Stomach (tissue), 9 donors: Measurements from ENCODE around the gene DPYSL5. TPM values are rescaled to one million over a fixed set of nuclear protein-coding genes. Genes with fewer than 3 reads are reported as not detected.
A peak's percentile ranks its signal among the peaks of the same experiment; 100 is the strongest.

ENCODE experiments used
- DNase-seq, 2 donors: peaks; one replicate each; pipeline versions ENCODE4 v3.0.0 to v3.0.0-alpha.2; 2013 to 2019
- H3K27ac ChIP-seq, 5 donors: fragments of 200-600 bp in 4 of 5; sonication (generic) in 4 of 5; one replicate each; pipeline ENCODE4 v1.5.1; 2013 to 2019; ENCODE audit warnings: mild to moderate bottlenecking in 1 of 5, moderate library complexity in 1 of 5
- H3K27me3 ChIP-seq, 3 donors: fragments of 200-600 bp; sonication (generic); one replicate each; pipeline ENCODE4 v1.5.1; 2017 to 2019; ENCODE audit warnings: mixed run types in 1 of 3
- H3K36me3 ChIP-seq, 4 donors: fragments of 200-600 bp; sonication (generic); 1 replicate in 3 of 4; 2 replicates in 1 of 4; pipeline ENCODE4 v1.5.1; 2016 to 2019
- H3K4me1 ChIP-seq, 4 donors: fragments of 200-600 bp; sonication (generic); one replicate each; pipeline ENCODE4 v1.5.1; 2016 to 2019
- H3K4me3 ChIP-seq, 4 donors: fragments of 200-600 bp; sonication (generic) in 3 of 4; one replicate each; pipeline ENCODE4 v1.5.1; 2016 to 2019; ENCODE audit warnings: mild to moderate bottlenecking in 1 of 4
- H3K9me3 ChIP-seq, 4 donors: fragments of 200-600 bp; sonication (generic); one replicate each; pipeline ENCODE4 v1.5.1; 2016 to 2019
- EP300 ChIP-seq: sonication (generic); formaldehyde crosslinking; IDR thresholded peaks from one replicate; pipeline ENCODE4 v1.6.1; 2017; ENCODE audit warnings: antibody characterized with exemption
- POLR2A ChIP-seq, 4 donors: fragments of 450-650 bp; IDR thresholded peaks; one replicate each; pipeline ENCODE4 v1.6.1; 2016; ENCODE audit warnings: antibody characterized with exemption in 4 of 4, control low read depth in 2 of 4, mild to moderate bottlenecking in 1 of 4, moderate library complexity in 1 of 4
- POLR2AphosphoS5 ChIP-seq, 3 donors: sonication (generic); formaldehyde crosslinking; IDR thresholded peaks; one replicate each; pipeline ENCODE4 v1.6.1; 2016; ENCODE audit warnings: antibody characterized with exemption in 3 of 3
- WGBS, 5 donors: extraction: QIAGEN DNeasy Blood & Tissue Kit in 3 of 5; methylation state at CpG; one replicate each; pipeline versions ENCODE4 v1.1.5 to v1.1.7; 2013 to 2018; 5-methylcytosine and 5-hydroxymethylcytosine counted together
- intact Hi-C: fragments of 100-400 bp; cut with DNase I; formaldehyde crosslinking; loops from one replicate; pipeline ENCODE4 v1.15.1; 2023; ENCODE audit warnings: low total_unique reads
- polyA plus RNA-seq, 3 donors: library from polyadenylated mRNA; stranded (reverse); fragments of 200-250 nt; gene quantifications; one replicate each; pipeline ENCODE4 v1.2.3, GENCODE V29; 2013
- total RNA-seq, 5 donors: library from RNA; depleted of rRNA; stranded (reverse); fragments of >200 nt; gene quantifications; one replicate each; pipeline versions ENCODE4 v1.1.0 to v1.2.3, GENCODE V29; 2014 to 2016
- TF ChIP-seq, protein P1 (sequence below), 7 experiments: fragments of 450-650 bp in 4 of 7; fragments of 200-600 bp in 3 of 7; sonication (generic) in 3 of 7; IDR thresholded peaks; one replicate each; pipeline ENCODE4 v1.5.1; 2016 to 2019; ENCODE audit warnings: antibody characterized with exemption in 7 of 7, control low read depth in 2 of 7, mild to moderate bottlenecking in 1 of 7
- donor health status: healthy with polysubstance abuse.
- donor health status: Bipolar disorder and iron deficiency.
- donor health status: healthy.

DPYSL5 gene
- total and polyA plus RNA-seq, 8 donors: 0.06 to 0.55 TPM; not detected in 6

DNA sequence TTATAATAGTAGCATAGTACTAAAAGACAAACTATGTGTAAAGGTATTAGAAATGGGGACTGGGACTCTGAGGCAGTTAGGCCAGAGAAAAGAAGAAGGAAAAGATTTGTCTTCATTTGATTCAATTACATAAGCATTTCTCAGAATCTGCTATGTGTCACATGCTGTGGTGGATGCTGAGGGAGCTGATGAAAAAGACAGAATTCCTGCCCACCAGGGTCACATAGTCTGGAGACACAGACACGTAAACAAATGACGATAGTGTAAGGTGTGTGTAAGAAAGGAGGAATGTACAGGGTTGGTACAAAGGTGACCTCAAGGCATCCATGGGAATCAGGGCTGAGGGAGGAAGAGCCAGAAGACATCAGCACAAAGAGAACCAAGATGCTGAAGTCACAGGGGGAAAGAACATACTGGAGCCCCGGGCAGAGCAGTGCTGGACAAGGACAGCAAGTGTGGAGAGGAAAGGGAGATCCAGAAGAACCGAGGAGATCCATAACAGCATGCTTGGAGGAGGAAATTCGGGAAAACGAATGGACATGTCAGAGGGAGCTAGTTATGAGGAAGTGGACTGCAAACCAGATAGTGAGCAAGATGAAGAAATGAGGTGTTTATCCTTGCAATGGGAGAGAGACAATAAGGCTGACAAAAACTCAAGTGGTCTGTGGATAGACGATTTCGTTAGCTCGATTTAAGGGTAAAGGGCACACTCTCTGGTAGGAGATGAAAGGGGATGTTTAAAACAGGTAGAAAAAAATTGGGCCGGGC lies 121.3 kb downstream of the DPYSL5 start:
- 68 to 75% (median 71%) methylated on average over 10 of the region's 10 CpGs for WGBS, 5 donors
- no peak for DNase-seq
- no peaks in the 10 kb centered on the region for H3K27me3 ChIP-seq
- H3K4me3 ChIP-seq: no peak overlapping the region
- H3K36me3 ChIP-seq: no peaks in the 10 kb centered on the region
- H3K4me1 ChIP-seq: peaks cover 22 to 31% (median 27%) of the 10 kb centered on the region in 4 donors
- intact Hi-C loops: loop anchor here (5.0 kb wide), 1 partner anchor 48 kb away; no protein-coding TSS in a partner anchor
- no peak overlapping the region for H3K27ac ChIP-seq
- TF ChIP-seq, protein P1, sequence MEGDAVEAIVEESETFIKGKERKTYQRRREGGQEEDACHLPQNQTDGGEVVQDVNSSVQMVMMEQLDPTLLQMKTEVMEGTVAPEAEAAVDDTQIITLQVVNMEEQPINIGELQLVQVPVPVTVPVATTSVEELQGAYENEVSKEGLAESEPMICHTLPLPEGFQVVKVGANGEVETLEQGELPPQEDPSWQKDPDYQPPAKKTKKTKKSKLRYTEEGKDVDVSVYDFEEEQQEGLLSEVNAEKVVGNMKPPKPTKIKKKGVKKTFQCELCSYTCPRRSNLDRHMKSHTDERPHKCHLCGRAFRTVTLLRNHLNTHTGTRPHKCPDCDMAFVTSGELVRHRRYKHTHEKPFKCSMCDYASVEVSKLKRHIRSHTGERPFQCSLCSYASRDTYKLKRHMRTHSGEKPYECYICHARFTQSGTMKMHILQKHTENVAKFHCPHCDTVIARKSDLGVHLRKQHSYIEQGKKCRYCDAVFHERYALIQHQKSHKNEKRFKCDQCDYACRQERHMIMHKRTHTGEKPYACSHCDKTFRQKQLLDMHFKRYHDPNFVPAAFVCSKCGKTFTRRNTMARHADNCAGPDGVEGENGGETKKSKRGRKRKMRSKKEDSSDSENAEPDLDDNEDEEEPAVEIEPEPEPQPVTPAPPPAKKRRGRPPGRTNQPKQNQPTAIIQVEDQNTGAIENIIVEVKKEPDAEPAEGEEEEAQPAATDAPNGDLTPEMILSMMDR (IDR thresholded peaks at IDR 0.05): no peak
- TF ChIP-seq POLR2AphosphoS5 (IDR thresholded peaks at IDR 0.05) (no peak), POLR2A (IDR thresholded peaks at IDR 0.05) (no peak), EP300 (no peak)
- H3K9me3 ChIP-seq: no peaks in the 10 kb centered on the region

DNA sequence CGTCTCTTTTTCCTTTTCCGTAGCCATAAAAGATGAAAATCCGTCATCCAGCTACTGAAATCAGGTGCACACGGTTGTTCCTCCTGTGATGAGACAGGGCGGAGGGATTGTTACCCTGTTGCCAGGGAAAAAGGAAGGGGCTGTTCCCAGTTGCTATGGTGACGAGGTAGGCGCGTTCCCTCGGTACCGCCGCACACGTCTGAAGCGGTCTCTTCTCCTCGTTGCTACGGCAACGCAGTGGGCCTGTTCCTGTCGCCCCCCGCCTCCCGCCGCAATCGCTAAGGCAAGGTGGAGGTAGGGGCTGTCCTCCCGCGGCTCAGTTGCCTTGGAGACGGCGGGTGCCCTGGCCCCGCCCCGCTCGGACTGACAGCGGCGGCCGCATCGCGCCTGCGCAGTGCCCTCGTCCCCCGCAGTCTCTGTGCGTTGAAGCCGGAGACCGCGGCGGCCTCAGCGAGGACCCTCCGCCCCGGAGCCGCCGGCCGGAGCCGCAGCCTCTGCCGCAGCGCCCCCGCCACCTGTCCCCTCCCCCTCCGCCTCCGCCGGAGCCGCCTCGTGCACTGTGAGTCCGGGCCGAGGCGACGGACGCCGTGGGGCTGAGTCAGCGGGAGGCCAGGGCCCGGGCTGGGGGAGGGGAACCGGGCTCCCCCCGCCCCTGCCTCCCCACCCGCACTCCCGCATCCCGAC lies 122.5 kb downstream of the DPYSL5 start, which contains the start of gene MAPRE3:
TSS of gene MAPRE3 (plus strand) at position 394 of the 684 bp plus-strand sequence. CDS start 51,582 bp downstream, outside the sequence.
- 0 to 1% (median 1%) methylated on average over 27 to 69 of the region's 69 CpGs for WGBS, 5 donors
- Histone ChIP-seq H3K27ac (peak within 1 kb of the TSS; percentile 35 to 90 (median 75)), H3K4me3 (peak within 1 kb of the TSS; percentile 73 to 88 (median 78)), H3K36me3 (no peaks in the 10 kb centered on the region), H3K9me3 (no peaks in the 10 kb centered on the region), H3K4me1 (peaks cover 22 to 31% (median 27%) of the 10 kb centered on the region in 4 donors), H3K27me3 (no peaks in the 10 kb centered on the region)
- peak; percentile 82 to 95 for DNase-seq
- no peak for TF ChIP-seq EP300
- TF ChIP-seq POLR2AphosphoS5 (IDR thresholded peaks at IDR 0.05): peak in 1 of 3 donors; percentile 34
- TF ChIP-seq, protein P1 (IDR thresholded peaks at IDR 0.05): no peak
- intact Hi-C loops: no loop called here

DNA sequence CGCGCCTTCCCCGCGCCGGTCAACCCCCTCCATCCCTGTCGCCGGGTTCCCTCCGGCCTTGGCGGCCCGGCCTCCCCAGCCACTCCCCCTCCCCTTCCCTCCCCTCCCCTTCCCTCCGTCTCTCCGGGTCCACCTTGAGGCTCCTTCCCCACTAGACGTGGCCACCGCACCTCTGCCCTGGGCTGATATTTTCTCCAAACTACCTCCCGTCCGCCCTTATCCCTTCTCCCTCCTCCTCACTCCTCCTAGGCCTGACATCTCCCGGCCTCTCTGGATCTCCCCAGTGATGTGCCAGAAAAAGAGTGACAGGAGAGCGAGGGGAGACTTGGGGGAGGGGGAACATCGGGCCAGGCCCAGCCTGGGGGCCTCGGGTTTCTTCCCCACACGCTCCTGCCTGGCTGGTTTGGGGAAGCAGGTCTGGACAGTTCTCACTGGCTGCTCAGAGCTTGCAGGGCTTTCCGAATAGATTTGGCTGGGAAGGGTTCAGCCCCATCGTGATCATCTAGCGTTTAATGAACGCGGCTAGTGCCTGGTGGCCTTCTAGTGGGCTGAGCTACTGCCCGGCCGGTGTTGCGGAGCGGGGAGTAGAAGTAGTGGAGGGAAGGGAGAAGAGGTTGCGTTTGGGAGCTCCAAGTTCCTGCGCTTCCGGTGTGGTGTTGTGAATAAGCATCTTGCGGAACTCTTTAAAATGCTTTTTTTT lies 123.1 kb downstream of the DPYSL5 start:
- H3K4me1 ChIP-seq: peaks cover 22 to 36% (median 27%) of the 10 kb centered on the region in 4 donors
- intact Hi-C loops: no loop called here
- no peaks in the 10 kb centered on the region for H3K27me3 ChIP-seq
- peak overlapping the region; percentile 73 to 88 (median 78) for H3K4me3 ChIP-seq
- no peaks in the 10 kb centered on the region for H3K36me3 ChIP-seq
- TF ChIP-seq, protein P1 (IDR thresholded peaks at IDR 0.05): no peak
- TF ChIP-seq POLR2AphosphoS5 (IDR thresholded peaks at IDR 0.05): no peak
- TF ChIP-seq POLR2A (IDR thresholded peaks at IDR 0.05): no peak
- no peak for TF ChIP-seq EP300
- H3K27ac ChIP-seq: peak overlapping the region; percentile 35 to 90 (median 75)
- DNase-seq: peak in 1 of 2 donors; percentile 34
- no peaks in the 10 kb centered on the region for H3K9me3 ChIP-seq
- WGBS, 5 donors: 9 to 15% (median 12%) methylated on average over 25 to 34 of the region's 34 CpGs
